ENCODE results near the gene PLA2G4D. TPM values are rescaled to one million over a fixed set of nuclear protein-coding genes. Genes with fewer than 3 reads are reported as not detected.

PLA2G4D gene
- polyA plus RNA-seq, 1 donor from 2014 or later, result not detected

GRCh38 chr15:42072141-42072685, 22.1 kb downstream of the PLA2G4D start:
- no peaks in the 10 kb centered on the region for H3K27me3 ChIP-seq (ENCODE audit: insufficient read depth, low read depth, low read length)
- TF ChIP-seq TAF1 (IDR thresholded peaks at IDR 0.05; ENCODE audit: low read depth) (no peak), POLR2AphosphoS5 (IDR thresholded peaks at IDR 0.05) (no peak), SMC3 (conservative IDR thresholded peaks at IDR 0.05; ENCODE audit: poor library complexity) (no peak), EZH2 (IDR thresholded peaks at IDR 0.05; ENCODE audit: borderline replicate concordance, insufficient read depth, low read length, poor library complexity, severe bottlenecking) (no peak), EP300 (conservative IDR thresholded peaks at IDR 0.05; ENCODE audit: poor library complexity, severe bottlenecking) (no peak), MXI1 (conservative IDR thresholded peaks at IDR 0.05; ENCODE audit: poor library complexity, severe bottlenecking) (no peak), RAD21 (conservative IDR thresholded peaks at IDR 0.05) (no peak), CTCF (IDR thresholded peaks at IDR 0.05; ENCODE audit: poor library complexity, severe bottlenecking) (no peak), REST (IDR thresholded peaks at IDR 0.05; ENCODE audit: borderline replicate concordance) (no peak)
- H3K9me2 ChIP-seq (ENCODE audit: insufficient read depth, low read length), result no peaks in the 10 kb centered on the region
- no peak overlapping the region for H3K9ac ChIP-seq (ENCODE audit: low read length)
- H3K79me2 ChIP-seq (replicated peaks; ENCODE audit: insufficient read depth, low read length), result no peaks in the 10 kb centered on the region
- H2AFZ ChIP-seq (ENCODE audit: low read depth, low read length), result no peak overlapping the region
- H3K36me3 ChIP-seq (ENCODE audit: insufficient read depth, low read length), result no peaks in the 10 kb centered on the region
- no peaks in the 10 kb centered on the region for H4K20me1 ChIP-seq (ENCODE audit: insufficient read depth)
- no peak overlapping the region for H3K4me3 ChIP-seq (ENCODE audit: low read length)
- no peaks in the 10 kb centered on the region for H3K9me3 ChIP-seq (ENCODE audit: low read length)
- no peak overlapping the region for H3K4me2 ChIP-seq (ENCODE audit: low read length)
- no peak overlapping the region for H3K27ac ChIP-seq (ENCODE audit: low read length)
- H3F3A ChIP-seq (ENCODE audit: insufficient read depth, low read length, poor library complexity, severe bottlenecking), result no peaks in the 10 kb centered on the region

- H3K9ac ChIP-seq (ENCODE audit: low read length), result no peak overlapping the region
- no peaks in the 10 kb centered on the region for H3K27me3 ChIP-seq (ENCODE audit: insufficient read depth, low read depth, low read length)
- no peaks in the 10 kb centered on the region for H4K20me1 ChIP-seq (ENCODE audit: insufficient read depth)
- H3K4me2 ChIP-seq (ENCODE audit: low read length), result no peak overlapping the region
- no peak overlapping the region for H3K27ac ChIP-seq (ENCODE audit: low read length)
- no peaks in the 10 kb centered on the region for H3K36me3 ChIP-seq (ENCODE audit: insufficient read depth, low read length)
- TF ChIP-seq REST (IDR thresholded peaks at IDR 0.05; ENCODE audit: borderline replicate concordance), result no peak
- TF ChIP-seq EP300 (conservative IDR thresholded peaks at IDR 0.05; ENCODE audit: poor library complexity, severe bottlenecking), result no peak
- no peak for TF ChIP-seq POLR2AphosphoS5 (IDR thresholded peaks at IDR 0.05)
- TF ChIP-seq SMC3 (conservative IDR thresholded peaks at IDR 0.05; ENCODE audit: poor library complexity), result no peak
- TF ChIP-seq EZH2 (IDR thresholded peaks at IDR 0.05; ENCODE audit: borderline replicate concordance, insufficient read depth, low read length, poor library complexity, severe bottlenecking), result no peak
- TF ChIP-seq CTCF (IDR thresholded peaks at IDR 0.05; ENCODE audit: poor library complexity, severe bottlenecking), result no peak
- TF ChIP-seq TAF1 (IDR thresholded peaks at IDR 0.05; ENCODE audit: low read depth), result no peak
- TF ChIP-seq RAD21 (conservative IDR thresholded peaks at IDR 0.05), result no peak
- H3F3A ChIP-seq (ENCODE audit: insufficient read depth, low read length, poor library complexity, severe bottlenecking), result no peaks in the 10 kb centered on the region
- no peak overlapping the region for H2AFZ ChIP-seq (ENCODE audit: low read depth, low read length)
- no peaks in the 10 kb centered on the region for H3K79me2 ChIP-seq (replicated peaks; ENCODE audit: insufficient read depth, low read length)
- H3K9me2 ChIP-seq (ENCODE audit: insufficient read depth, low read length), result no peaks in the 10 kb centered on the region
- H3K4me3 ChIP-seq (ENCODE audit: low read length), result no peak overlapping the region
- H3K9me3 ChIP-seq (ENCODE audit: low read length), result no peaks in the 10 kb centered on the region
Observed at GRCh38 chr15:42071717-42072116, 22.6 kb downstream of the PLA2G4D start.
